Ectodermal cell (in vitro differentiated cells): ENCODE data around the gene EDAR.

ENCODE experiments used
- H3K27ac ChIP-seq: 2 replicates; pipeline ENCODE4 v1.7.0; 2013; ENCODE audit warnings: mild to moderate bottlenecking, low read depth, low read length; ENCODE audit not compliant: insufficient read depth, poor library complexity, severe bottlenecking
- H3K27me3 ChIP-seq: 2 replicates; pipeline ENCODE4 v1.7.0; 2013; ENCODE audit warnings: mild to moderate bottlenecking, low read length; ENCODE audit not compliant: insufficient read depth, control insufficient read depth, poor library complexity, severe bottlenecking
- H3K36me3 ChIP-seq: one replicate; pipeline ENCODE4 v1.7.0; 2013; ENCODE audit warnings: low read length; ENCODE audit not compliant: control insufficient read depth, insufficient read depth
- H3K4me1 ChIP-seq: one replicate; pipeline ENCODE4 v1.7.0; 2013; ENCODE audit warnings: low read length; ENCODE audit not compliant: control insufficient read depth, insufficient read depth
- H3K4me3 ChIP-seq: 2 replicates; pipeline ENCODE4 v1.7.0; 2013; ENCODE audit warnings: low read depth, low read length, control low read depth; ENCODE audit not compliant: insufficient read depth
- H3K9me3 ChIP-seq: 2 replicates; pipeline ENCODE4 v1.7.0; 2013; ENCODE audit warnings: mild to moderate bottlenecking, low read length, moderate library complexity; ENCODE audit not compliant: control insufficient read depth
- whole genome bisulfite sequencing, 2 experiments: methylation state at CpG; one replicate each; pipeline ENCODE4 v1.1.7; 2013; ENCODE audit warnings: missing lambda C conversion rate in 2 of 2; 5-methylcytosine and 5-hydroxymethylcytosine counted together

The EDAR gene

DNA sequence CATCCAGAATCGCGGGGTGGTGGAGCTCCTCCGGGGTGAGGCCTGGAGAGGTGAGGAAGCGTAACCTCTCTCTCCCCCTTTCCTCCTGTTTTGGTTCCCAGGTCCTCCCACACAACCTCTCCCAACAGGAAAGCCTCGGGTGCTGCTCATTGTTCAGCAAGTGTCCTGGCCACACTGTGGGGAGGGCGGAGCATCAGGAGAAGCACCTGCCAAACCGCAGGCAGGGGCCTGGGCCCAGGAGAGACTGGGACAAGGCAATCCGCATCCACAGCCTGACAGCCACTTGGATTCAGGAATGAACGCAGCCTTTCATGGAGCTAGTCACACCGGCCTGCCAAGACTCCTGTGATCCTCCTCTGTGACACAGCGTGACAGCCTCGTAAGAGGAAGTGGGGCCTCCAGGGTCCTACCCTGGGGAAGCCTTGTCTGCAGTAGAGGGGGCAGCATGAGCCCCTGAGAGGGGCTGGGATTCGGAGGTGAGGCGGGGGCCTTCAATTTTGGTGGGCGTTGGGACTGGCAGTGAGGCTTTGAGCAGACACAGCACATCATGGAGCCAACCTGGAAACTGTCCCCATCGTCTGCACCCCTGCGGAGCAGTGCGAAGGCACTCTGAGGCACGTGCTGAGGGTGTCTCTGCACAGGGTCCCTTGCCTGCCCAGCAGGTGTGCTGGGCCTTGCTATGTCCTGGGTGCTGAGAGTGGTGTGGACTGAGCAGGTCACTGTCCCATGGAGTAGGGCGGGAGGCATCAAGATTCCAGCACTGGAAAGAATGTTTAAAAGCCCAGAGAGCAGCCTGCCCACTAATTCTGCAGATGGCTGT, 62.2 kb downstream of the EDAR start:
- no peaks in the 10 kb centered on the region for H3K27me3 ChIP-seq
- no peaks in the 10 kb centered on the region for H3K9me3 ChIP-seq

DNA sequence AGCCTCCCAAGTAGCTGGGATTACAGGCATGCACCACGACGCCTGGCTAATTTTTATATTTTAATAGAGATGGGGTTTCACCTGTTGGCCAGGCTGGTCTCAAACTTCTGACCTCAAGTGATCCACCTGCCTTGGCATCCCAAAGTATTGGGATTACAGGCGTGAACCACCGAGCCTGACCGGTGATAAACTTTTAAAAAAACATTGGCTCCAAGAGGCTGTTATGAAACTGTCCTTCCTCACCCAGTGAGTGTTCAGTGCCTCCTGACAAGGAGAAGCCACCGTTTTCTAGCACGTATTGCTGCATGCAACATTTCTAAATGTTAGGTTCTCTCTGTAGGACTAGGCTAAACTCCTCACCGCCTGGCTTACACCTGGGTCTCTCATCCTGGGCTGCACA, 63.3 kb downstream of the EDAR start:
- H3K4me3 ChIP-seq = no peak overlapping the region

More for the DNA sequence above, 62.2 kb downstream of the EDAR start:
- Histone ChIP-seq H3K4me3 (no peak overlapping the region), H3K36me3 (no peaks in the 10 kb centered on the region), H3K27ac (no peak overlapping the region), H3K4me1 (peaks cover 7% of the 10 kb centered on the region)
- 88 to 89% methylated on average over 20 of the region's 20 CpGs for WGBS, 2 experiments

DNA sequence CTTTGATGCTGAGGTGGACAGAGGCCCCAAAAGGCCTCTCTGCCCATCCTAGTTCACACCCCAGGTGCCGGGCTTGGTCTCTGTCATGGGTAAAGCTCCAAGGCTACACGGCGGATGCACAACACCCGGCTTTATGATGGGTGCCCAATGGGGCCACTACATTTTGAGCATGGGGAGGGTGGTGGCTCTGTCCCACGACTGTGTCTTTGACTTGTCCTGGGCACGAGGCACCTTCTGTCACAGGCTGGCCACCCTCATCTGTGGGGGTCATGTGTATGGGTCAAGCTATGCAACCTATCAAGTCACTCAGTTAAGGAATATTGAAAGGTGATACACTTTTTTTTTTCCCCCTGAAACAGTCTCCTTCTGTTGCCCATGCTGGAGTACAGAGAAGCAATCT, 63.7 kb downstream of the EDAR start:
- H3K36me3 ChIP-seq = no peaks in the 10 kb centered on the region
- peaks cover 7% of the 10 kb centered on the region for H3K4me1 ChIP-seq
- H3K27me3 ChIP-seq = no peaks in the 10 kb centered on the region
- no peak overlapping the region for H3K27ac ChIP-seq
- 95 to 96% methylated on average over 6 of the region's 6 CpGs for WGBS, 2 experiments
- no peaks in the 10 kb centered on the region for H3K9me3 ChIP-seq
- H3K4me3 ChIP-seq = no peak overlapping the region

More for the DNA sequence above, 63.3 kb downstream of the EDAR start:
- 93% methylated on average over 8 of the region's 8 CpGs for WGBS, 2 experiments
- Histone ChIP-seq H3K27ac (no peak overlapping the region), H3K27me3 (no peaks in the 10 kb centered on the region), H3K36me3 (no peaks in the 10 kb centered on the region), H3K9me3 (no peaks in the 10 kb centered on the region), H3K4me1 (peaks cover 7% of the 10 kb centered on the region)

DNA sequence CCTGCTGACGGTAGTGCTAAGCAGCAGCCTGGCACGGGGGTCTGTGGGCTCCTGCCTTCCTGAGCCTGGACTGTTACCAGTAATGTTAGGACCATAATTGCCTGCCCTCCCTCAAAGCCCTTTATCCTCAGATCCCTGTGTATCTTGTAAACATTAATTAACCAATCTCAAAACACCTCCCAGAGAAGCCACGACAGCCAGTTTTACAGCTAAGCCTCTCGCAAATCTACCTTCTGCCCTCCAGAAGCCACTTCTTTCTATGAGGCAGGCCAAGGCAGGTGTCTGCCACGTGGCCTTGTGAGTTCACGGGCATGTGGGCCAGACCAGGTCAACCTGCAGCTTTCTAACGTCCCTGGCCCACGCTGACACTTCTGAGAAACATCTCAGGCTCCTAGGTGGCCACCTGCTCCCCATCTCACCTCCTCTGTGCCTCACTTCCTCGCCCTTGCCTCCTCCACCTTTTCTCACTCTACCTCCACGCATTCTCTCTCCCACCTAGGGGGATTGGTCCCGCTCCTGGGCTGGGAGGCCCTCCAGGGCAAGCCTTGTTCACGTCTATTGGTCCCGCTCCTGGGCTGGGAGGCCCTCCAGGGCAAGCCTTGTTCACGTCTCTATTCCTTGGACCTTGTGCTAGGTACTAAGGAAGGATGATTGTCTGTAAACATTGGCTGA, 64.3 kb downstream of the EDAR start:
- H3K4me3 ChIP-seq = no peak overlapping the region
- no peaks in the 10 kb centered on the region for H3K9me3 ChIP-seq
- no peaks in the 10 kb centered on the region for H3K36me3 ChIP-seq
- H3K4me1 ChIP-seq = peaks cover 11% of the 10 kb centered on the region
- no peak overlapping the region for H3K27ac ChIP-seq
- WGBS, 2 experiments = 91 to 92% methylated on average over 14 of the region's 14 CpGs
- H3K27me3 ChIP-seq = no peaks in the 10 kb centered on the region

DNA sequence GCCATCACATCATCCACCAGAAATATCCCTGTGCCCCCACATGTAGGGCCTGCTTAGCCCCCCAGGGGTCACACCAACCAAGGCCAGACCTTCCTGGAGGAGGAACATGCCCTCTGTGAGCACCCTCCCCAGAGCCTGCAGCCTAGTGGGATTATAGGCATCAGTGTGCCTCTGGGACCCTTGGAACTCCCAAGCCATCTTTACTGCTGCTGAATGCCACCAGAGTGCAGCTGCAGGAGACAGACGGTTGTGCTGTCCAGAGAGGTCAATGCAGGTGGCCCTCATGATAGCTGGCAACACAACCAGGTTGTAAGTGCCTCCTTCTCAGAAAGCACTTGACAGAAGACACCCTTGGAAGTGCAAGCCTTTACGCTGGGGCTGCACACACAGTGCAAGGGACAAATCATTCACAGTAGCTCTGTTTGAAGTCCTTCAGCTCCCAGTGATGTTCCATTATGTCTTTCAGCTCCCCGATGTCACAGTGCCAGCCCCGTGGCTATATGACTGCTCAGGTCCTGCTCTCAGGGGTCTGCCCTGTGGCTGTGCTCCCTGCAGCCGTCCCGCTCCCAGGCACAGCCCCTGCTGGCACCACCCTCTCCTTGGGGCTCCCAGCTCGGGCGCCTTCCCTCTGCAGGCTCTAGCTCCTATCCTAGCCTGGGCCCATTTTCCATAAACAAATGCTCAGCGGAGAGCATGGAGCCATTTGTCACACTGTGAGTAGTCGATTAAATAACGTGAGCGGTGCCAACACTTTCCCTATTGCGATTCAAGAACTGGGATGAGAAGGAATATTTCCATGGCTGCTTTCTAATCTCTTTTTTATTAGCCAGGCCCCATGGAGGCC, 65.1 kb downstream of the EDAR start:
- Histone ChIP-seq H3K36me3 (no peaks in the 10 kb centered on the region), H3K4me1 (peaks cover 11% of the 10 kb centered on the region), H3K27ac (no peak overlapping the region), H3K27me3 (no peaks in the 10 kb centered on the region), H3K4me3 (no peak overlapping the region), H3K9me3 (no peaks in the 10 kb centered on the region)
- 93 to 94% methylated on average over 13 of the region's 13 CpGs for WGBS, 2 experiments

DNA sequence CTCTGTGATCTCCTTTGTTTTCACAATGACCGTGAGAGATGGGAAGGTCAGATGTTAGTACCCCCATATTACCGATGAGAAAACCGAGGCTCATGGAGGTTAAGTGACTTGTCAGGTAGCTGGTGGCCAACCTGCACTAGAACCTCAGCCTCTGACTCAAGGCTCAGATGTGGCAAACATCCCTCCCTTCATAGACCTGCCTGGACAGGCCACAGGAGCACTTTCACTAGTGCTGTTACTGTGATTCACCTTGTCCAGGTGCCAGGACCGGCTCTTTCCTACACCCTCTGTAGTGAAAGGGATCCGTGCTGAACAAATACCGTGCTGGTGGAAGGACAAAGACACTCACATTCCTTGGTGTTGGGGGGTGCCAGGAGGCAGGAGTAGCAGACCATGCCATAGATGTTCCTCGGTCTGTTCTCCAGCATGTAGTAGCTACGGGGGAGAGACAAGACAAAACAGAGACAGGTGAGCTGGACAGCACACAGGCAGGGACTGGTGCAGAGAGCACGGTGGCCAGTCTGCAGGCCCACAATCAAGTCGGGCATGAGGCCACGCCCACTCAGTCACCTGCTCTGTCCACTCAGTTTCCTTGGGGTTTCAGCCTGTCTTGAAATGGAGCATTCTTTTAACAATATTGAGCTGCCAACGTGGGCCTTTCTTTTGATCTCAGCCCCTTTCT, 65.9 kb downstream of the EDAR start:
- no peaks in the 10 kb centered on the region for H3K9me3 ChIP-seq
- H3K27ac ChIP-seq = no peak overlapping the region
- no peaks in the 10 kb centered on the region for H3K36me3 ChIP-seq
- peaks cover 17% of the 10 kb centered on the region for H3K4me1 ChIP-seq
- no peaks in the 10 kb centered on the region for H3K27me3 ChIP-seq
- WGBS, 2 experiments = 90 to 91% methylated on average over 12 of the region's 12 CpGs
- no peak overlapping the region for H3K4me3 ChIP-seq

DNA sequence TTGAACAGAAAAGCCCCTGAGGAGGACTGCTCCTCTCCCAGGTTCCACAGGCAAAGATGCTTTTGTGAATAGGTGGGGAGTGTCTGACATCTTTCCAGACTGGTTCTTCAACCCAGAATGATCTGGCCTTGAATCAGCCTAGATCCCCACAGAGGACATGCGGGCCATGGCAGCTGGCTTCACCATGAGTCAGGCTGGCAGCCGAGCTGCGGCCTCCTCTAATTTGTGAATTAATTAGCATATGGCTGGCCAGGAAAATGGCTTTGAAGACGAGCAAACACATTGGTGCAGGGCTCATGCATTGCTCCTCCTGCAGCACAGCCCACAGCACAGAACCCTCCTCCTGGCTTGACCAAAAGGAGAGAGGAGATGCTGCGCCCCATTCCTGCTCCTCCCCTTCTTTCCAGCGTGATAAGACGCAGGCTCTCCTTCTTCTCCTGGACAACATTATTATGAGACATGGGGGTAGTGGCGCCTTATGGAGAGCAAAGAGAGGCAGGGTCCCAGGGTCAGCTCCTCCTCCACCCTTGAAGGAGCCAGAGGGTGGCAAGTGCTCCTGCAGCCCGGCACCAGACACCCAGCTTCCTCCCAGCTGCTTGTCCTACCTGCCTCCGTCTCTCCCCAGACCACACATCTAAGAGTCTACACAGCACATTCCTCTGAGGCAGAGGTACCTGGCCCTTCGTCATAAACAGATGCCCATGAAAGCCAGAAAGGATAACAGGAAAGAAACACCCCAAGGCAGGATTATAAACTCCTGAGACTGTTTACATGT, 66.7 kb downstream of the EDAR start:
- 70 to 83% methylated on average over 10 to 11 of the region's 11 CpGs for WGBS, 2 experiments
- no peak overlapping the region for H3K27ac ChIP-seq
- H3K4me3 ChIP-seq = no peak overlapping the region
- H3K4me1 ChIP-seq = peaks cover 24% of the 10 kb centered on the region
- H3K36me3 ChIP-seq = no peaks in the 10 kb centered on the region
- H3K9me3 ChIP-seq = no peaks in the 10 kb centered on the region
- no peaks in the 10 kb centered on the region for H3K27me3 ChIP-seq

DNA sequence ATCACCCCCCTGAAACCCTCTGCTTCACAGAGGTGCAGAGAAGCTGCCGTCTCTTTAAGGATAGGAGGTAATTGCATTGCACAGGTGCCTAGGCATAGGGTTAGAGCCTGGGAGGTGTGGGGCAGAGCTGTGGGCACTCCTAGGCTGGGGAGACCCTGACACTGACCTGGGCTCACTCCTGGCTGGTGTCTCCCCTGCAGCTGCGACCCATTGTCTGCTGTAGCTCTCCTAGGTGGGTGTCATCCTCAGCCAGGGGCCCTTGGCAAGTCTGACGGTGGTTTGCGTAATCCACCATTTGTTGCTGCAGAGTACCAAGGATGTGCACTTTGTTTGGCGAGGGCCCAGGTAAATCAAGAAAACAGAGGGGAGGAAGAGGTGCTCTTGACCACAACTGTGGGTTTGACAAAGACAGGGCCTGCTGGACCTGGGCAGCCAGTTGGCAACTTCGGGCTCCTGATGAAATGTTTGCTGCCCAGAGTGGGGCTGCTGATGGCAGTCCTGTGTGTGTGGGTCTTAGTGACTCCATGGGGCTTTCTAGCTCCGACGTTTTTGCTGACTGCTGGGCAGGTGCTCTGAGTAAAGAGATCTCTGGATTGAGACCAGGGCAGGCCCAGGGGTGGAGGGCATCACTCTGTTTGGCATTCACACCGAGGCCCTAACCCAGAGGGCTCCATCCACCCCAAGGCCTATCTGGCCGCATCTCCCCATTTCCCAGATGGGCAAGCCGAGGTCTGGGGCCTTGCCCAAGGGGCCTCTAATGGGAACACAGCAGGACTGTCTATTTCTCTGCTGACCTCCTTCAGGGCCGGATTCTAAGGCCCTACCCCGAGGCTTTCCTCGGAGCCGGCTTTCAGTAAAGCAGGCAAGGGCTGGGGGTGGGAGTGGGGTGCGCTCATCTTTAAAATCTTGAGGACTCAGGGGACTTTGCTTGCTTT, 67.7 kb downstream of the EDAR start:
- Histone ChIP-seq H3K27ac (no peak overlapping the region), H3K4me3 (no peak overlapping the region), H3K9me3 (no peaks in the 10 kb centered on the region), H3K27me3 (no peaks in the 10 kb centered on the region), H3K36me3 (no peaks in the 10 kb centered on the region), H3K4me1 (peaks cover 27% of the 10 kb centered on the region)
- 88 to 89% methylated on average over 16 of the region's 16 CpGs for WGBS, 2 experiments
